Measurements from ENCODE around the gene SLC15A5.
A peak's percentile ranks its signal among the peaks of the same experiment; 100 is the strongest.

The SLC15A5 gene

GRCh38 chr12:16189849-16190248 is 87.6 kb downstream of the SLC15A5 start:
- DNase-seq (ENCODE audit: insufficient read length, low spot score) (no peak), FAIRE-seq (peak; percentile 77)
- TF ChIP-seq CTCF (IDR thresholded peaks at IDR 0.05; ENCODE audit: insufficient read depth, missing control alignments), result no peak

- no peak for FAIRE-seq
- no peak for DNase-seq (ENCODE audit: insufficient read length, low spot score)
- TF ChIP-seq CTCF (IDR thresholded peaks at IDR 0.05; ENCODE audit: insufficient read depth, missing control alignments), result no peak
Measured at GRCh38 chr12:16187660-16188059, 89.8 kb downstream of the SLC15A5 start.

GRCh38 chr12:16184681-16185080 is 92.8 kb downstream of the SLC15A5 start:
- FAIRE-seq (no peak), DNase-seq (ENCODE audit: insufficient read length, low spot score) (no peak)
- no peak for TF ChIP-seq CTCF (IDR thresholded peaks at IDR 0.05; ENCODE audit: insufficient read depth, missing control alignments)

- FAIRE-seq (no peak), DNase-seq (ENCODE audit: insufficient read length, low spot score) (no peak)
- no peak for TF ChIP-seq CTCF (IDR thresholded peaks at IDR 0.05; ENCODE audit: insufficient read depth, missing control alignments)
Measured at GRCh38 chr12:16183541-16183940, 93.9 kb downstream of the SLC15A5 start.

GRCh38 chr12:16175840-16176239 is 101.6 kb downstream of the SLC15A5 start:
- no peak for DNase-seq (ENCODE audit: insufficient read length, low spot score)
- FAIRE-seq, result no peak
- no peak for TF ChIP-seq CTCF (IDR thresholded peaks at IDR 0.05; ENCODE audit: insufficient read depth, missing control alignments)

- no peak for TF ChIP-seq CTCF (IDR thresholded peaks at IDR 0.05; ENCODE audit: insufficient read depth, missing control alignments)
- no peak for FAIRE-seq
Measured at GRCh38 chr12:16174282-16174681, 103.2 kb downstream of the SLC15A5 start.

GRCh38 chr12:16171348-16171747 is 106.1 kb downstream of the SLC15A5 start:
- FAIRE-seq, result no peak
- no peak for TF ChIP-seq CTCF (IDR thresholded peaks at IDR 0.05; ENCODE audit: insufficient read depth, missing control alignments)
- DNase-seq (ENCODE audit: insufficient read length, low spot score), result no peak

More at GRCh38 chr12:16174282-16174681, 103.2 kb downstream of the SLC15A5 start:
- no peak for DNase-seq (ENCODE audit: insufficient read length, low spot score)
